Muscle of arm (tissue), 12 donors: Measurements from ENCODE around the gene OR6P1. TPM values are rescaled to one million over a fixed set of nuclear protein-coding genes. Genes with fewer than 3 reads are reported as not detected.

Source experiments
- DNase-seq: peaks from one replicate; pipeline ENCODE4 v3.0.0-alpha.2; 2013
- polyA plus RNA-seq, 12 donors: library from polyadenylated mRNA; unstranded; fragments of 120-200 nt; gene quantifications; one replicate each; pipeline ENCODE4 v1.2.1, GENCODE V29; 2013; ENCODE audit not compliant: insufficient read length in 12 of 12

The OR6P1 gene
- polyA plus RNA-seq, 12 donors, result not detected

- DNase-seq, result no peak
These were observed 53.4 kb downstream of the OR6P1 start for GRCh38 chr1:158516966-158517365.

Other genes starting within 250 kb of the OR6P1 start
- gene CD1B, start 239.0 kb downstream of the OR6P1 start, polyA plus RNA-seq, result under 1 TPM in 1 of 12 donors, not detected in 11; 0.12 TPM
- gene CD1E, start 216.7 kb downstream of the OR6P1 start, polyA plus RNA-seq, result under 1 TPM in 2 of 12 donors, not detected in 10; 0.39 to 0.48 TPM
- not detected for gene OR10T2, start 171.1 kb downstream of the OR6P1 start, polyA plus RNA-seq
- gene OR10K2, start 144.3 kb downstream of the OR6P1 start, polyA plus RNA-seq, result not detected
- under 1 TPM in 4 of 12 donors, not detected in 8; 0.03 to 0.07 (median 0.05) TPM for gene OR10K1, start 108.7 kb downstream of the OR6P1 start, polyA plus RNA-seq
- gene OR10R2, start 98.4 kb downstream of the OR6P1 start, polyA plus RNA-seq, result not detected
- gene OR6Y1, start 16.2 kb downstream of the OR6P1 start, polyA plus RNA-seq, result not detected
- not detected for gene OR10X1, start 9.3 kb upstream of the OR6P1 start, polyA plus RNA-seq
- under 1 TPM in 8 of 12 donors, not detected in 4; 0.09 to 0.21 (median 0.13) TPM for gene OR10Z1, start 34.7 kb upstream of the OR6P1 start, polyA plus RNA-seq
- 1 to 10 TPM in 10 of 12 donors, not detected in 2; 1.6 to 8.1 (median 2.9) TPM for gene SPTA1, start 116.1 kb upstream of the OR6P1 start, polyA plus RNA-seq
- not detected for gene OR6K2, start 130.1 kb upstream of the OR6P1 start, polyA plus RNA-seq
- under 1 TPM in 1 of 12 donors, not detected in 11; 0.08 TPM for gene OR6K3, start 150.1 kb upstream of the OR6P1 start, polyA plus RNA-seq
- gene OR6K6, start 184.1 kb upstream of the OR6P1 start, polyA plus RNA-seq, result not detected
- gene OR6N1, start 201.6 kb upstream of the OR6P1 start, polyA plus RNA-seq, result not detected
- gene OR6N2, start 210.6 kb upstream of the OR6P1 start, polyA plus RNA-seq, result not detected